Esophagus mucosa (tissue), 1 donor: Measurements from ENCODE around the gene LGI1. TPM values are rescaled to one million over a fixed set of nuclear protein-coding genes. Genes with fewer than 3 reads are reported as not detected.
"Not testable (repeated sequence)": the region's sequence is repeated elsewhere in the genome, so short reads cannot be mapped to it uniquely, and the experiment has no call there.

Experiments
- ATAC-seq: fragments of 200-7000 bp; cut with Tn5 transposase; one replicate; pipeline ENCODE4 v1.9.1; 2020
- total RNA-seq: library from RNA; stranded (reverse); gene quantifications from one replicate; pipeline ENCODE4 v1.2.4, GENCODE V29; 2023
- donor health status: DM: yes; HTN: yes; CAD: no.

Gene LGI1
- total RNA-seq, 1 donor from 2014 or later, result not detected

GRCh38 chr10:93807371-93807770, 49.6 kb downstream of the LGI1 start:
- ATAC-seq, result no peak

GRCh38 chr10:93812659-93813338, 55.1 kb downstream of the LGI1 start:
- no peak for ATAC-seq

GRCh38 chr10:93813507-93814465, 56.0 kb downstream of the LGI1 start:
- peak; percentile 62 for ATAC-seq

- no peak for ATAC-seq
Observed at GRCh38 chr10:93815304-93816096, 57.8 kb downstream of the LGI1 start.

GRCh38 chr10:93816123-93816747, 58.5 kb downstream of the LGI1 start:
- ATAC-seq, result peak; percentile 66

- ATAC-seq, result no peak
Observed at GRCh38 chr10:93818086-93818485, 60.4 kb downstream of the LGI1 start.

- no peak for ATAC-seq
Observed at GRCh38 chr10:93819520-93819919, 61.8 kb downstream of the LGI1 start.

GRCh38 chr10:93820434-93820833, 62.7 kb downstream of the LGI1 start:
- ATAC-seq, result no peak

GRCh38 chr10:93821051-93821772, 63.5 kb downstream of the LGI1 start:
- no peak for ATAC-seq

- ATAC-seq, result no peak
Observed at GRCh38 chr10:93826355-93826754, 68.6 kb downstream of the LGI1 start.

- no peak for ATAC-seq
Observed at GRCh38 chr10:93827056-93827804, 69.5 kb downstream of the LGI1 start.

GRCh38 chr10:93831065-93831464, 73.3 kb downstream of the LGI1 start:
- ATAC-seq, result not testable (repeated sequence)

- no peak for ATAC-seq
Observed at GRCh38 chr10:93835770-93836169, 78.0 kb downstream of the LGI1 start.

- no peak for ATAC-seq
Observed at GRCh38 chr10:93837822-93838221, 80.1 kb downstream of the LGI1 start.

- no peak for ATAC-seq
Observed at GRCh38 chr10:93838278-93838677, 80.5 kb downstream of the LGI1 start.

- ATAC-seq, result no peak
Observed at GRCh38 chr10:93841961-93842360, 84.2 kb downstream of the LGI1 start.

GRCh38 chr10:93844979-93845626, 87.4 kb downstream of the LGI1 start:
- no peak for ATAC-seq
